8988T (cell line): Measurements from ENCODE around the gene TNFRSF1A.

Experiments used
- DNase-seq: peaks from one replicate; pipeline ENCODE4 v3.0.0; 2011

TNFRSF1A gene

GRCh38 chr12:6341417-6342139 is at the start of gene TNFRSF1A:
Gene TNFRSF1A (minus strand): TSS chr12:6342076. CDS start chr12:6341814, 262 bp downstream.
- DNase-seq, result no peak

GRCh38 chr12:6391013-6391412 is 49.1 kb upstream of the TNFRSF1A start:
- no peak for DNase-seq

- DNase-seq, result no peak
Measured at GRCh38 chr12:6390084-6390799, 48.4 kb upstream of the TNFRSF1A start.

GRCh38 chr12:6387541-6387940 is 45.7 kb upstream of the TNFRSF1A start:
- no peak for DNase-seq

GRCh38 chr12:6386491-6386890 is 44.6 kb upstream of the TNFRSF1A start:
- no peak for DNase-seq

- no peak for DNase-seq
Measured at GRCh38 chr12:6386038-6386437, 44.2 kb upstream of the TNFRSF1A start.

GRCh38 chr12:6384499-6385436 is 42.9 kb upstream of the TNFRSF1A start:
- DNase-seq, result no peak

- peak; percentile 77 for DNase-seq
Measured at GRCh38 chr12:6383572-6384498, 42.0 kb upstream of the TNFRSF1A start, which contains the start of gene LTBR. Gene LTBR (plus strand): TSS chr12:6384162. CDS start chr12:6384359, 197 bp downstream.

- DNase-seq, result no peak
Measured at GRCh38 chr12:6382982-6383381, 41.1 kb upstream of the TNFRSF1A start.

- no peak for DNase-seq
Measured at GRCh38 chr12:6382371-6382770, 40.5 kb upstream of the TNFRSF1A start.

GRCh38 chr12:6380141-6381121 is 38.6 kb upstream of the TNFRSF1A start:
- no peak for DNase-seq

- DNase-seq, result no peak
Measured at GRCh38 chr12:6378709-6379472, 37.0 kb upstream of the TNFRSF1A start.

- no peak for DNase-seq
Measured at GRCh38 chr12:6377667-6377994, 35.8 kb upstream of the TNFRSF1A start.

GRCh38 chr12:6376870-6377666 is 35.2 kb upstream of the TNFRSF1A start:
- no peak for DNase-seq

- DNase-seq, result peak; percentile 80
Measured at GRCh38 chr12:6376079-6376869, 34.4 kb upstream of the TNFRSF1A start.

- DNase-seq, result no peak
Measured at GRCh38 chr12:6375269-6376078, 33.6 kb upstream of the TNFRSF1A start, which contains the start of gene SCNN1A. Gene SCNN1A (minus strand): TSS chr12:6375563. CDS start chr12:6374783, 780 bp downstream.

- no peak for DNase-seq
Measured at GRCh38 chr12:6374786-6375160, 32.9 kb upstream of the TNFRSF1A start.
